Epithelial cell of proximal tubule (primary cell): ENCODE results near the gene ACSL3. TPM values are rescaled to one million over a fixed set of nuclear protein-coding genes. Genes with fewer than 3 reads are reported as not detected.

Source experiments
- DNase-seq: peaks from one replicate; pipeline ENCODE4 v3.0.0-alpha.2; 2011; ENCODE audit warnings: low read depth
- H3K4me3 ChIP-seq: 2 replicates; pipeline ENCODE4 v1.5.1; 2011; ENCODE audit warnings: low read depth, mild to moderate bottlenecking, low read length
- CTCF ChIP-seq: conservative IDR thresholded peaks from 2 replicates; pipeline ENCODE4 v1.5.1; 2012; ENCODE audit warnings: low read depth, mild to moderate bottlenecking, low read length
- total RNA-seq: library from RNA; depleted of rRNA; stranded (reverse); fragments of >200 nt; gene quantifications from 2 replicates; pipeline ENCODE4 v1.2.3, GENCODE V29; 2015

ACSL3 gene
- total RNA-seq, 1 donor from 2014 or later = 66.8 TPM

GRCh38 chr2:222946700-222947287 lies 86.0 kb downstream of the ACSL3 start:
- DNase-seq = no peak
- no peak for TF ChIP-seq CTCF
- H3K4me3 ChIP-seq = no peak overlapping the region

GRCh38 chr2:222949073-222949472 lies 88.2 kb downstream of the ACSL3 start:
- no peak overlapping the region for H3K4me3 ChIP-seq
- DNase-seq = no peak
- TF ChIP-seq CTCF = no peak

GRCh38 chr2:222949690-222950323 lies 89.0 kb downstream of the ACSL3 start:
- no peak for TF ChIP-seq CTCF

GRCh38 chr2:222950638-222951285 lies 89.9 kb downstream of the ACSL3 start:
- no peak for TF ChIP-seq CTCF
- DNase-seq = no peak
- H3K4me3 ChIP-seq = no peak overlapping the region

More at GRCh38 chr2:222949690-222950323, 89.0 kb downstream of the ACSL3 start:
- no peak for DNase-seq
- no peak overlapping the region for H3K4me3 ChIP-seq

GRCh38 chr2:222952204-222952603 lies 91.4 kb downstream of the ACSL3 start:
- no peak for DNase-seq
- TF ChIP-seq CTCF = no peak
- no peak overlapping the region for H3K4me3 ChIP-seq

GRCh38 chr2:222955008-222955407 lies 94.2 kb downstream of the ACSL3 start:
- no peak overlapping the region for H3K4me3 ChIP-seq
- TF ChIP-seq CTCF = no peak
- DNase-seq = no peak
